Spleen (tissue), 11 donors: Measurements from ENCODE around the gene KATNAL1. TPM values are rescaled to one million over a fixed set of nuclear protein-coding genes. Genes with fewer than 3 reads are reported as not detected.

Experiments
- DNase-seq: peaks from one replicate; pipeline ENCODE4 v3.0.0-alpha.2; 2020
- H3K27ac ChIP-seq, 8 donors: fragments of 200-600 bp; sonication (generic) in 7 of 8; 1 replicate in 4 of 8; 2 replicates in 4 of 8; pipeline versions ENCODE4 v1.5.0 to v1.8.0; 2016 to 2021; ENCODE audit warnings: inconsistent platforms in 4 of 8, mild to moderate bottlenecking in 4 of 8, moderate library complexity in 1 of 8
- H3K27me3 ChIP-seq, 7 donors: fragments of 200-600 bp; sonication (generic) in 6 of 7; replicated peaks in 1 of 7; 1 replicate in 4 of 7; 2 replicates in 3 of 7; pipeline versions ENCODE4 v1.5.0 to v1.8.0; 2016 to 2021; ENCODE audit warnings: inconsistent platforms in 3 of 7, mild to moderate bottlenecking in 1 of 7
- H3K36me3 ChIP-seq, 6 donors: fragments of 200-600 bp; sonication (generic) in 5 of 6; 1 replicate in 4 of 6; 2 replicates in 2 of 6; pipeline versions ENCODE4 v1.5.0 to v1.8.0; 2016 to 2021; ENCODE audit warnings: inconsistent platforms in 2 of 6
- H3K4me1 ChIP-seq, 6 donors: fragments of 200-600 bp; sonication (generic) in 5 of 6; 1 replicate in 3 of 6; 2 replicates in 3 of 6; pipeline versions ENCODE4 v1.5.0 to v1.8.0; 2016 to 2021; ENCODE audit warnings: inconsistent platforms in 3 of 6
- H3K4me3 ChIP-seq, 8 donors: fragments of 200-600 bp; sonication (generic) in 7 of 8; 1 replicate in 4 of 8; 2 replicates in 4 of 8; pipeline versions ENCODE4 v1.5.0 to v1.8.0; 2016 to 2021; ENCODE audit warnings: inconsistent platforms in 4 of 8, mild to moderate bottlenecking in 4 of 8, moderate library complexity in 2 of 8
- H3K9me3 ChIP-seq, 8 donors: fragments of 200-600 bp; sonication (generic) in 7 of 8; 1 replicate in 4 of 8; 2 replicates in 4 of 8; pipeline versions ENCODE4 v1.5.0 to v1.8.0; 2016 to 2021; ENCODE audit warnings: inconsistent platforms in 4 of 8
- POLR2A ChIP-seq, 3 donors: fragments of 450-650 bp; IDR thresholded peaks; one replicate each; pipeline ENCODE4 v1.5.1; 2017; ENCODE audit warnings: antibody characterized with exemption in 3 of 3, mild to moderate bottlenecking in 1 of 3
- POLR2AphosphoS5 ChIP-seq, 3 donors: sonication (generic); formaldehyde crosslinking; IDR thresholded peaks; one replicate each; pipeline ENCODE4 v1.5.1; 2017; ENCODE audit warnings: antibody characterized with exemption in 3 of 3
- WGBS, 5 donors: extraction: QIAGEN DNeasy Blood & Tissue Kit in 3 of 5; methylation state at CpG; one replicate each; pipeline versions ENCODE4 v1.1.5 to v1.1.7; 2013 to 2018; 5-methylcytosine and 5-hydroxymethylcytosine counted together
- intact Hi-C: fragments of 100-400 bp; cut with DNase I; formaldehyde crosslinking; loops from one replicate; pipeline ENCODE4 v1.15.0; 2023; ENCODE audit warnings: low total_unique reads
- polyA plus RNA-seq, 3 donors: library from polyadenylated mRNA; stranded (reverse); fragments of 200-250 nt; gene quantifications; one replicate each; pipeline ENCODE4 v1.2.1, GENCODE V29; 2013
- total RNA-seq, 7 donors: library from RNA; depleted of rRNA in 3 of 7; stranded (reverse); fragments of >200 nt in 3 of 7; fragmentation: NEBNext Ultra II Directional in 4 of 7; extraction: Animal tissue kit (Norgen Biotek cat#: 25700) in 4 of 7; gene quantifications; one replicate each; pipeline versions ENCODE4 v1.1.0 to v1.2.1, GENCODE V29; 2016 to 2021
- TF ChIP-seq, protein P1 (sequence below), 11 experiments: fragments of 200-600 bp in 7 of 11; fragments of 450-650 bp in 4 of 11; sonication (generic) in 4 of 11; IDR thresholded peaks in 8 of 11; conservative IDR thresholded peaks in 3 of 11; 1 replicate in 7 of 11; 2 replicates in 4 of 11; pipeline versions ENCODE4 v1.4.0 to v1.8.0; 2016 to 2021; ENCODE audit warnings: antibody characterized with exemption in 11 of 11, inconsistent platforms in 4 of 11, mild to moderate bottlenecking in 1 of 11
- donor health status: healthy with polysubstance abuse.
- donor health status: DM: no; HTN: no; CAD: no; lungs with moderate emphysema.
- donor health status: DM: no; HTN: no; CAD: no.
- donor health status: Bipolar disorder and iron deficiency.
- donor health status: healthy.
- donor health status: DM: no; HTN: no; CAD: no.
- donor health status: DM: yes; HTN: yes; CAD: no.

Gene KATNAL1
- total and polyA plus RNA-seq, 10 donors = 0.78 to 17.6 (median 9.5) TPM

DNA sequence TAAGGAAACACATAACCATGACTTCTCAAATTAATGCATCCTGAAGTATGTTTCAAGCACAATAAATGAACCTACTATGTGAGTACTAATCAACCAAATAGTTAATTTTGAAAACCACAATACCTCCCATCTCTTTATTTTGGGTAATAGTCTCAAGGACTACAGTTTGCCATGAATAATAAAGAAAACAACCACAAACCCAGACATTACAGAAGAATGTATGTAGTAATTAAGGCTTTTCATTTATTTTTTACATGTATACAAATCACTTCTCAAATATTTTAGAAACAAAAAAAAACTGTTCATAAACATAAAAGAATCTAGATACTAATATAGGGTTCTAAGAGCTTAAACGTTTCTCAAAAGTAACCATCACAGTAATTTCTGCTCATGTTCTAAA lies 6.8 kb downstream of the KATNAL1 start:
- Histone ChIP-seq H3K9me3 (no peaks in the 10 kb centered on the region), H3K36me3 (no peaks in the 10 kb centered on the region), H3K27ac (no peak overlapping the region), H3K27me3 (no peaks in the 10 kb centered on the region), H3K4me3 (no peak overlapping the region), H3K4me1 (peaks cover 4 to 32% (median 20%) of the 10 kb centered on the region in 6 donors)
- DNase-seq = no peak
- TF ChIP-seq, protein P1, sequence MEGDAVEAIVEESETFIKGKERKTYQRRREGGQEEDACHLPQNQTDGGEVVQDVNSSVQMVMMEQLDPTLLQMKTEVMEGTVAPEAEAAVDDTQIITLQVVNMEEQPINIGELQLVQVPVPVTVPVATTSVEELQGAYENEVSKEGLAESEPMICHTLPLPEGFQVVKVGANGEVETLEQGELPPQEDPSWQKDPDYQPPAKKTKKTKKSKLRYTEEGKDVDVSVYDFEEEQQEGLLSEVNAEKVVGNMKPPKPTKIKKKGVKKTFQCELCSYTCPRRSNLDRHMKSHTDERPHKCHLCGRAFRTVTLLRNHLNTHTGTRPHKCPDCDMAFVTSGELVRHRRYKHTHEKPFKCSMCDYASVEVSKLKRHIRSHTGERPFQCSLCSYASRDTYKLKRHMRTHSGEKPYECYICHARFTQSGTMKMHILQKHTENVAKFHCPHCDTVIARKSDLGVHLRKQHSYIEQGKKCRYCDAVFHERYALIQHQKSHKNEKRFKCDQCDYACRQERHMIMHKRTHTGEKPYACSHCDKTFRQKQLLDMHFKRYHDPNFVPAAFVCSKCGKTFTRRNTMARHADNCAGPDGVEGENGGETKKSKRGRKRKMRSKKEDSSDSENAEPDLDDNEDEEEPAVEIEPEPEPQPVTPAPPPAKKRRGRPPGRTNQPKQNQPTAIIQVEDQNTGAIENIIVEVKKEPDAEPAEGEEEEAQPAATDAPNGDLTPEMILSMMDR (IDR thresholded peaks at IDR 0.05 in 8 of 11, conservative IDR thresholded peaks at IDR 0.05 in 3 of 11) = no peak
- TF ChIP-seq POLR2AphosphoS5 (IDR thresholded peaks at IDR 0.05) (no peak), POLR2A (IDR thresholded peaks at IDR 0.05) (no peak)
- intact Hi-C loops = no loop called here
- 79 to 94% (median 91%) methylated on average over 1 of the region's 1 CpG for WGBS, 5 donors

DNA sequence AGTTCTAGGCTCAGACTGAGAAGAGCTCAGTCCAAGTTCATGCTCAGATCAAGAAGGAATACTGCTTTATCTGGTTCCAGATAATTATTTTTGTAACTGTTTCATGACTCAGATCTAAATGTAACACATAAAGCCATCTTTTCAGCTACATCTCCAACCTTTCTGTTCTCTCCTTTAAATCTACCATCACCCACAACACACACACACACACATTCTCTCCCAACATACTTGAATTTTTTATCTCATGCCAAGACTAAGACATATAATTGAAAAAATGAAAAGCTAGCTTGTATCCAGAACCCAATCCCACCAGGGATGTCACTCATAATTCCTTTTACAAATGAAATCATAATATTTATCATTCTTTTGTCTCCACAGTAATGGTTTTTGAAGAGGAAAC lies 7.6 kb downstream of the KATNAL1 start:
- Histone ChIP-seq H3K27me3 (no peaks in the 10 kb centered on the region), H3K9me3 (no peaks in the 10 kb centered on the region), H3K4me1 (peaks cover 4 to 24% (median 14%) of the 10 kb centered on the region in 6 donors), H3K27ac (no peak overlapping the region), H3K36me3 (no peaks in the 10 kb centered on the region), H3K4me3 (no peak overlapping the region)
- TF ChIP-seq, protein P1 (IDR thresholded peaks at IDR 0.05 in 8 of 11, conservative IDR thresholded peaks at IDR 0.05 in 3 of 11) = no peak
- TF ChIP-seq POLR2AphosphoS5 (IDR thresholded peaks at IDR 0.05) = no peak
- TF ChIP-seq POLR2A (IDR thresholded peaks at IDR 0.05) = no peak
- DNase-seq = no peak
- intact Hi-C loops = no loop called here

DNA sequence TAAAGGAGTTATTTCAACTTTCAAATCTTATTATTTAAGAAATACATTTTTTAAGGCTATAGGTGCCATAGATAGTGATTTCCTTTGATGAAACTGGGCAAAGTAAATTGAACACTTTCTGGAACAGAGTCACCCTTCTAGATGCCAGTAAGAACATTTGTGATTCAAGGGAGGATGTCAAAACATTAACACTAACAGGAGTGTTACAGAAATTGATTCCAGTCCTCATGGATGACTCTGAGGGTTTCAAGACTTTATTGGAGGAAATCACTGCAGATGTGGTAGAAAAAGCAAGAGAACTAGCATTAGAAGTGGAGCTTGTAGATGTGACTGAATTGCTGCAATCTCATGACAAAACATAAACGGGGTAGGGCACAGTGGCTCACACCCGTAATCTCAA lies 12.2 kb downstream of the KATNAL1 start:
- Histone ChIP-seq H3K9me3 (no peaks in the 10 kb centered on the region), H3K27me3 (no peaks in the 10 kb centered on the region), H3K27ac (no peak overlapping the region), H3K4me3 (no peak overlapping the region), H3K36me3 (no peaks in the 10 kb centered on the region), H3K4me1 (peaks cover 0 to 4% (median 0%) of the 10 kb centered on the region in 6 donors)
- no peak for DNase-seq
- intact Hi-C loops = no loop called here
- no peak for TF ChIP-seq POLR2A (IDR thresholded peaks at IDR 0.05)
- no peak for TF ChIP-seq POLR2AphosphoS5 (IDR thresholded peaks at IDR 0.05)
- TF ChIP-seq, protein P1 (IDR thresholded peaks at IDR 0.05 in 8 of 11, conservative IDR thresholded peaks at IDR 0.05 in 3 of 11) = no peak
- 90 to 100% (median 97%) methylated on average over 2 of the region's 2 CpGs for WGBS, 5 donors

DNA sequence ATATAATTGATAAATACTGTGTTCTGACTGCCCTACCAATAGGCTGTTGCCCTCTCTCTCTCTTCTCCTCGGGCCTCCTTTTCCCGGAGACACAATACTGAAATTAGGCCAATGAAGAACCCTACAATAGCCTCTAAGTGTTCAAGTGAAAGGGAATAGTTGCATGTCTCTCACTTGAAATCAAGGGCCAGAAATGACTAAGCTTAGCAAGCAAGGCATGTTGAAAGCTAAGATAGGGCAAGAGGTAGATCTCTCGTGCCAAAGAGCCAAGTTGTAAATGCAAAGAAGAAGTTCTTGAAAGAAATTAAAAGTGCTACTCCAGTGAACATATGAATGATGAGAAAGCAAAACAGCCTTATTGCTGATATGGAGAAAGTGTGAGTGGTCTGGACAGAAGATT lies 13.3 kb downstream of the KATNAL1 start:
- Histone ChIP-seq H3K4me1 (peaks cover 0 to 4% (median 0%) of the 10 kb centered on the region in 6 donors), H3K27ac (no peak overlapping the region), H3K9me3 (no peaks in the 10 kb centered on the region), H3K4me3 (no peak overlapping the region), H3K27me3 (no peaks in the 10 kb centered on the region), H3K36me3 (no peaks in the 10 kb centered on the region)
- DNase-seq = no peak
- 56 to 88% (median 80%) methylated on average over 3 of the region's 3 CpGs for WGBS, 5 donors
- intact Hi-C loops = no loop called here
- TF ChIP-seq POLR2AphosphoS5 (IDR thresholded peaks at IDR 0.05) (no peak), POLR2A (IDR thresholded peaks at IDR 0.05) (no peak)

DNA sequence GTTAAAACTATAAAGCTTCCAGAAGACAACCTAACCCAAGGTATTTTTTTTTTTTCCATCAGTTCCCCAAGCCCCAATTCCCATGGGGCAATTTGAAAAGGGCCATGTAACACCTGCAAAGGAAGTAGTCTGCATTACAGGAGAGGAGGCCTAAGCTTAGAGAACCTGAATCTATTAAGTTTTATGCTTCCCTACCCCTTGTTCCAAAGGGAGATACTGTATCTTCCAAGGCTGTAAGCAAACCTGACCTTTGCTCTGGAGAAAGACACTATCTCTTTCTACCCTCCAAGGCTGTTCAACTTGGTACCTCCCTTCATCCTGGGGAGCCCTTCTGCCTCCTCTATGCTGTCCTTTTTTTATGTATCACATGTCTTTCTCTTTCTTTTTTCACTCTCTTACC lies 15.0 kb downstream of the KATNAL1 start:
- TF ChIP-seq POLR2AphosphoS5 (IDR thresholded peaks at IDR 0.05) (no peak), POLR2A (IDR thresholded peaks at IDR 0.05) (no peak)
- TF ChIP-seq, protein P1 (IDR thresholded peaks at IDR 0.05 in 8 of 11, conservative IDR thresholded peaks at IDR 0.05 in 3 of 11) = no peak
- no peak for DNase-seq
- no peak overlapping the region for H3K4me3 ChIP-seq
- H3K27ac ChIP-seq = no peak overlapping the region
- H3K36me3 ChIP-seq = no peaks in the 10 kb centered on the region
- intact Hi-C loops = no loop called here
- H3K4me1 ChIP-seq = peaks cover 0 to 4% (median 0%) of the 10 kb centered on the region in 6 donors
- H3K27me3 ChIP-seq = no peaks in the 10 kb centered on the region
- no peaks in the 10 kb centered on the region for H3K9me3 ChIP-seq
